ENCODE results near the gene MRPL49.

- TF ChIP-seq CTCF (IDR thresholded peaks at IDR 0.05) (peak; percentile 92), EZH2 (IDR thresholded peaks at IDR 0.05; ENCODE audit: borderline replicate concordance, insufficient read depth, low read depth, low read length, poor library complexity, severe bottlenecking) (no peak)
These were observed 4.7 kb upstream of the MRPL49 start, which contains the start of gene ZNHIT2 for GRCh38 chr11:65117206-65118096.

Measured in B cell (primary cell).